Stimulated activated naive B cell treated with anti-CD40 and anti-IgM and Interleukin-4, amounts not matched to agents 10 μg/mL and 1 μg/mL and 100 μg/mL, for 72 hours (primary cell): ENCODE measurements around the gene ATP6V0A1.
A peak's percentile ranks its signal among the peaks of the same experiment; 100 is the strongest.
"Not testable (repeated sequence)": the region's sequence is repeated elsewhere in the genome, so short reads cannot be mapped to it uniquely, and the experiment has no call there.

Source experiments
- ATAC-seq, 2 donors: fragments of 150-1000 bp; cut with Tn5 transposase; replicated peaks; 2 replicates each; pipeline ENCODE4 v1.10.0; 2021; ENCODE audit warnings: moderate library complexity in 1 of 2
- DNase-seq: peaks from one replicate; pipeline ENCODE4 v3.0.0; 2021
- H3K27ac Mint-ChIP-seq: one replicate; pipeline ENCODE4 v1.8.0; 2022; ENCODE audit warnings: mild to moderate bottlenecking, mixed read lengths
- H3K27me3 Mint-ChIP-seq, 2 donors: one replicate each; pipeline ENCODE4 v1.8.0; 2022; ENCODE audit warnings: mixed read lengths in 2 of 2
- H3K36me3 Mint-ChIP-seq, 2 donors: one replicate each; pipeline ENCODE4 v1.8.0; 2022; ENCODE audit warnings: mixed read lengths in 2 of 2, mild to moderate bottlenecking in 1 of 2
- H3K4me1 Mint-ChIP-seq, 2 donors: one replicate each; pipeline ENCODE4 v1.8.0; 2022; ENCODE audit warnings: mixed read lengths in 2 of 2, mild to moderate bottlenecking in 1 of 2
- H3K4me3 Mint-ChIP-seq, 2 donors: one replicate each; pipeline ENCODE4 v1.8.0; 2022; ENCODE audit warnings: mild to moderate bottlenecking in 2 of 2, mixed read lengths in 2 of 2, moderate library complexity in 1 of 2
- H3K9me3 Mint-ChIP-seq, 2 donors: one replicate each; pipeline ENCODE4 v1.8.0; 2022; ENCODE audit warnings: mixed read lengths in 2 of 2, mild to moderate bottlenecking in 1 of 2

The ATP6V0A1 gene

GRCh38 chr17:42541041-42541833 is 82.6 kb downstream of the ATP6V0A1 start:
- H3K27ac Mint-ChIP-seq = peak overlapping the region; percentile 61
- no peaks in the 10 kb centered on the region for H3K9me3 Mint-ChIP-seq
- H3K36me3 Mint-ChIP-seq = peaks cover 35 to 47% of the 10 kb centered on the region in 2 donors
- H3K4me1 Mint-ChIP-seq = peaks cover 10 to 35% of the 10 kb centered on the region in 2 donors
- H3K27me3 Mint-ChIP-seq = no peaks in the 10 kb centered on the region
- ATAC-seq = no peak
- no peak for DNase-seq
- H3K4me3 Mint-ChIP-seq = no peak overlapping the region

DNA sequence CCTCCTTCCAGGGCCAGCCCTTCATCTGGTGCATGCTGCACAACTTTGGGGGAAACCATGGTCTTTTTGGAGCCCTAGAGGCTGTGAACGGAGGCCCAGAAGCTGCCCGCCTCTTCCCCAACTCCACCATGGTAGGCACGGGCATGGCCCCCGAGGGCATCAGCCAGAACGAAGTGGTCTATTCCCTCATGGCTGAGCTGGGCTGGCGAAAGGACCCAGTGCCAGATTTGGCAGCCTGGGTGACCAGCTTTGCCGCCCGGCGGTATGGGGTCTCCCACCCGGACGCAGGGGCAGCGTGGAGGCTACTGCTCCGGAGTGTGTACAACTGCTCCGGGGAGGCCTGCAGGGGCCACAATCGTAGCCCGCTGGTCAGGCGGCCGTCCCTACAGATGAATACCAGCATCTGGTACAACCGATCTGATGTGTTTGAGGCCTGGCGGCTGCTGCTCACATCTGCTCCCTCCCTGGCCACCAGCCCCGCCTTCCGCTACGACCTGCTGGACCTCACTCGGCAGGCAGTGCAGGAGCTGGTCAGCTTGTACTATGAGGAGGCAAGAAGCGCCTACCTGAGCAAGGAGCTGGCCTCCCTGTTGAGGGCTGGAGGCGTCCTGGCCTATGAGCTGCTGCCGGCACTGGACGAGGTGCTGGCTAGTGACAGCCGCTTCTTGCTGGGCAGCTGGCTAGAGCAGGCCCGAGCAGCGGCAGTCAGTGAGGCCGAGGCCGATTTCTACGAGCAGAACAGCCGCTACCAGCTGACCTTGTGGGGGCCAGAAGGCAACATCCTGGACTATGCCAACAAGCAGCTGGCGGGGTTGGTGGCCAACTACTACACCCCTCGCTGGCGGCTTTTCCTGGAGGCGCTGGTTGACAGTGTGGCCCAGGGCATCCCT is 84.8 kb downstream of the ATP6V0A1 start:
- peaks cover 3 to 27% of the 10 kb centered on the region in 2 donors for H3K4me1 Mint-ChIP-seq
- H3K27ac Mint-ChIP-seq = no peak overlapping the region
- DNase-seq (no peak), ATAC-seq (no peak)
- no peaks in the 10 kb centered on the region for H3K9me3 Mint-ChIP-seq
- no peak overlapping the region for H3K4me3 Mint-ChIP-seq
- peaks cover 25 to 35% of the 10 kb centered on the region in 2 donors for H3K36me3 Mint-ChIP-seq
- H3K27me3 Mint-ChIP-seq = no peaks in the 10 kb centered on the region

DNA sequence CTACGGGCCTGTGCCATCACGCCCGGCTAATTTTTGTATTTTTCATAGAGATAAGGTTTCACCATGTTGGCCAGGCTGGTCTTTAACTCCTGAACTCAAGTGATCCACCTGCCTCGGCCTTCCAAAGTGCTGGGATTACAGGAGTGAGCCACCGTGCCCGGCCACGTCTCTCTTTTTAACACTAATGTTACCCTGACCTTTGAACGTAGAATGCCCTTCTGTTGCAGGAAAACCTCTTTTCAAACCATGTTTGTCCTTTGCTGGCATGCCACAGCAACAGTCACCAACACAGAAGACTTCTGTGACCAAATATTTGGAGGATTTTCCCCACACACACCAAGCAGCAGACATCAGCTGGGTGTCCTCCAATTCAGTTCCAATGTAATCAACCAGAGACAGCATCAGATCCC is 86.2 kb downstream of the ATP6V0A1 start:
- no peak for DNase-seq
- H3K27ac Mint-ChIP-seq = peak overlapping the region; percentile 14
- H3K4me3 Mint-ChIP-seq = no peak overlapping the region

DNA sequence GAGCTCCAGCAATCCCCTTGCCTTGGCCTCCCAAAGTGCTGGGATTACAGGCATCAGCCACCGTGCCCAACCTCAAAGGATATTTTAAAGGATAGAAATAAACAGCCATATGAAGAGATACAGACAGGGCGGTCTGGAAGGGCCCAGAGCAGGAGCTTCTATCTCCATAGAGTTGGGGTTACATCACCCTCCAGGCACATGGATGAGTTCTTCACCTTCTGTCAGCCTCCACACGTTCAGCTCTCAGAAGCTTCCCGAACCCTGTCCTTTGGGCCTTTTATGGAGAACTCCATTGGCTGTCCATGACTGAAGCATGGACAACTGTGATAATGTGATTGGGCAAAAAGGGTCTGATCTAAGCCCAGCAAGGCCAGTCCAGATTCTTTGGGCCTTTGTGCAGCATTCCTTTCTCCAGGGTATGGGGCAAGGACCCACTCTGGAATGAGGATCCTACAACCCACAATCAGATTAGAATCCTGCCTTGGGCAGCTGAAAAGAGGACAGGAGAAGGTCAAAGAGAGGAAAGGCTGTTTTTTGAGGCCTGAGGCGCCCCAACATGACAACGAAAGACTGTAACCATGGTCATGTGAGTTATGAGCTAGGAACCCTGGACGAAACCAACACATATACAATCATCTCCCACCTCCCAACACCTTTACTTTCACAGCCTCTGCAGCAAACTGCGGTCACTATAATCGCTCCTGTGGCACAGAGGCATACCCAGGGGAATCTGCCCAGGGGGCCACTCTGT is 87.3 kb downstream of the ATP6V0A1 start:
- peaks cover 10 to 26% of the 10 kb centered on the region in 2 donors for H3K36me3 Mint-ChIP-seq
- not testable (repeated sequence) for DNase-seq, H3K9me3 Mint-ChIP-seq, H3K27me3 Mint-ChIP-seq, H3K4me3 Mint-ChIP-seq, ATAC-seq
- H3K4me1 Mint-ChIP-seq = peaks cover 8 to 33% of the 10 kb centered on the region in 2 donors
- H3K27ac Mint-ChIP-seq = peak overlapping the region; percentile 65

More for the DNA sequence above, 86.2 kb downstream of the ATP6V0A1 start:
- Mint-ChIP-seq H3K4me1 (peaks cover 6 to 29% of the 10 kb centered on the region in 2 donors), H3K36me3 (peaks cover 16 to 28% of the 10 kb centered on the region in 2 donors), H3K27me3 (no peaks in the 10 kb centered on the region), H3K9me3 (no peaks in the 10 kb centered on the region)
- ATAC-seq = no peak

DNA sequence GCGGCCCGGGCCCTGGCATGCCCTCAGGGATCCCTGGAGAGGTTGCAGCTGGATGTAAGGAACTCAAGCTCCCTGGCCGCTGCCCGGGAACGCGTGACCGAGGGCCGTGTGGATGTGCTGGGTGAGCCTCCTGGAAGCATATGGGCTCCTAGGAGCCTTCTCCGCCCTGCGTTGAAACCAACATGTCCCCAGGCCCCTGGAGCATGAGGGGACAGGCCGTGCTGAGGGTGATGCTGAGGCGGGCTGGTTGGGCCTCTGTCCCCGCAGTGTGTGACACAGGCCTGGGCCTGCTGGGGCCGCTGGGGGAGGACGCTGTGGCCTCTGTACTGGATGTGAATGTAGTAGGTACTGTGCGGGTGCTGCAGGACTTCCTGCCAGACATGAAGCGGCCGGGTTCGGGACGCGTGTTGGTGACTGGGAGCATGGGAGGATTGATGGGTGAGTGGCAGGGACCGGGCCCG is 88.4 kb downstream of the ATP6V0A1 start:
- peaks cover 8 to 35% of the 10 kb centered on the region in 2 donors for H3K4me1 Mint-ChIP-seq
- peak overlapping the region; percentile 36 to 69 for H3K4me3 Mint-ChIP-seq
- peaks cover 10 to 26% of the 10 kb centered on the region in 2 donors for H3K36me3 Mint-ChIP-seq
- ATAC-seq (no peak), DNase-seq (no peak)
- peak overlapping the region; percentile 85 for H3K27ac Mint-ChIP-seq
- no peaks in the 10 kb centered on the region for H3K27me3 Mint-ChIP-seq
- H3K9me3 Mint-ChIP-seq = no peaks in the 10 kb centered on the region

- peaks cover 11 to 36% of the 10 kb centered on the region in 2 donors for H3K4me1 Mint-ChIP-seq
- H3K9me3 Mint-ChIP-seq = no peaks in the 10 kb centered on the region
- H3K4me3 Mint-ChIP-seq = peak overlapping the region; percentile 50 to 76
- no peak for DNase-seq
- H3K36me3 Mint-ChIP-seq = peaks cover 11 to 30% of the 10 kb centered on the region in 2 donors
- no peak for ATAC-seq
- H3K27me3 Mint-ChIP-seq = no peaks in the 10 kb centered on the region
- H3K27ac Mint-ChIP-seq = no peak overlapping the region
Measured at GRCh38 chr17:42547698-42548069, 89.0 kb downstream of the ATP6V0A1 start.

GRCh38 chr17:42548070-42548837 is 89.6 kb downstream of the ATP6V0A1 start:
- ATAC-seq (peak; percentile 90 to 94), DNase-seq (peak; percentile 81)
- Mint-ChIP-seq H3K27me3 (no peaks in the 10 kb centered on the region), H3K27ac (no peak overlapping the region), H3K4me3 (peak overlapping the region; percentile 59 to 76), H3K4me1 (peaks cover 11 to 42% of the 10 kb centered on the region in 2 donors), H3K9me3 (no peaks in the 10 kb centered on the region), H3K36me3 (peaks cover 6 to 28% of the 10 kb centered on the region in 2 donors)

DNA sequence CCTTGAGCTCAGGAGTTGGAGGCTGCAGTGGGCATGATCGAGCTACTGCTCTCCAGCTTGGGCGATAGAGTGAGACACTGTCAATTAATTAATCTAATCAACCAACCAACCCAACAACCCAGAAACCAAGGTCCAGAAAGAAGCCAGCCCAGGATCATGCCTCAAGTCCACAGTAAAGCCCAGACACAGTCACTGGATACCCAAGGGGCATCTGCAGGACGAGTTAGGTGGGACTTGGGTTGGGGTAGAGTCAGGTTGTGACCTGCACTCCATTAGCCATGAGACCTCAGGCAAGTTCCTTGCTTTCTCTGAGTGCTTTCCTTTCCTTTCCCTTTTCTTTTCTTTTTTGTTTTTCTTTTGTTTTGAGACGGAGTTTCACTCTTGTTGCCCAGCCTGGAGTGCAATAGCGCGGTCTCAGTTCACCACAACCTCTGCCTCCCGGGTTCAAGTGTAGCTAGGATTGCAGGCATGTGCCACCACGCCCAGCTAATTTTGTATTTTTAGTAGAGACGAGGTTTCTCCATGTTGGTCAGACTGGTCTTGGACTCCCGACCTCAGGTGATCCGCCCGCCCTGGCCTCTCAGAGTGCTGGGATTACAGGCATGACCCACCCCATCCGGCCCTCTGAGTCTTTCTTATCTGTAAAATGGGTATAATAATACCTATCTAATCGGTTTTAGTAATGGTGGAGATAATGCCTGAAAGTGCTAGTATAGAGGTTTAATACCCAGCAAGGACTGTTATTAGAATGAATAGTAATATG is 90.5 kb downstream of the ATP6V0A1 start:
- Mint-ChIP-seq H3K36me3 (peaks cover 5 to 29% of the 10 kb centered on the region in 2 donors), H3K9me3 (no peaks in the 10 kb centered on the region), H3K4me1 (peaks cover 16 to 51% of the 10 kb centered on the region in 2 donors), H3K4me3 (peak overlapping the region; percentile 66 to 76), H3K27me3 (no peaks in the 10 kb centered on the region), H3K27ac (no peak overlapping the region)
- ATAC-seq (no peak), DNase-seq (no peak)

DNA sequence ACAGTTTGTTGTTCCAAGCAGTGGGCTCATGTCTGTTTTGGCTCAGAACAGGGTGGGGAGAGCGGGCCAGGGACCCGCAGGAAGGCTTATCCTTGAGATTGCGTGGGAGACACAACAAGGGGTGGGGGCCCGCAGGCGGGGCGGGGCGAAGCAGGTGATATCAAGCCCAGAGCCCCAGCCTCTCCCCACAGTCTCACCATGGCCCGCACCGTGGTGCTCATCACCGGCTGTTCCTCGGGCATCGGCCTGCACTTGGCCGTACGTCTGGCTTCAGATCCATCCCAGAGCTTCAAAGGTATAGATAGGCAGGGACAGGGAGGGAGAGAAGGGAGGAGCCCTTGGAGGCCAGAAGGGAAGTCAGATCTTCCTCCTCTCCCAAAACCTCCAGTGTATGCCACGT is 94.1 kb downstream of the ATP6V0A1 start, which contains the start of gene HSD17B1:
Gene HSD17B1, plus strand, starts transcription at position 188 of the 400 bp plus-strand sequence. Its CDS starts 11 bp downstream, at position 199.
- not testable (repeated sequence) for DNase-seq, ATAC-seq, H3K27me3 Mint-ChIP-seq, H3K9me3 Mint-ChIP-seq
- Mint-ChIP-seq H3K36me3 (peaks cover 2 to 25% of the 10 kb centered on the region in 2 donors), H3K27ac (peak within 1 kb of the TSS; percentile 92), H3K4me1 (peaks cover 27 to 51% of the 10 kb centered on the region in 2 donors), H3K4me3 (peak within 1 kb of the TSS; percentile 93 to 99)

- H3K36me3 Mint-ChIP-seq = peaks cover 2 to 25% of the 10 kb centered on the region in 2 donors
- H3K4me1 Mint-ChIP-seq = peaks cover 27 to 47% of the 10 kb centered on the region in 2 donors
- H3K9me3 Mint-ChIP-seq = no peaks in the 10 kb centered on the region
- ATAC-seq = no peak
- no peak for DNase-seq
- H3K27me3 Mint-ChIP-seq = no peaks in the 10 kb centered on the region
- H3K4me3 Mint-ChIP-seq = peak overlapping the region; percentile 93 to 99
- peak overlapping the region; percentile 92 for H3K27ac Mint-ChIP-seq
Measured at GRCh38 chr17:42553161-42553818, 94.6 kb downstream of the ATP6V0A1 start.

DNA sequence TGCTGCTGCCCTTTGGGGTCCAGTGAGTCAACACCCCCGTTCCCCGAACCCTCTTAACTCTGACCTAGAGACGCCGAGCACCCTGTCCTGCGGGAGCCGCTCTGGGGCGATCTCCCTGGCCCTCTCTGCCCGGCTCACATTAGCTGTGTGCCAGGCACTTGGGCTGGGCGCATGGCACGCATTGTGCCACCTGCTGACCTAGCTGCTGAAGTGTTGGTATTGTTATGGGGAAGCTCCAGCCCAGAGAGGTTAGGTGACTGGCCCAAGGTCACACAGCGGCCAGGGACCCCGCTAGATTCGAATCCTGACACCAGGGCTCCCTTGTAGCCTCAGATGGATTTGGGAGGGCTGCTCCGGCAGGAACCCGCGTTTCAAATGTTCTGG is 95.2 kb downstream of the ATP6V0A1 start:
- H3K4me1 Mint-ChIP-seq = peaks cover 26 to 44% of the 10 kb centered on the region in 2 donors

More for the DNA sequence above, 95.2 kb downstream of the ATP6V0A1 start:
- DNase-seq (no peak), ATAC-seq (peak; percentile 4 to 26)
- H3K4me3 Mint-ChIP-seq = peak overlapping the region; percentile 93 to 99
- H3K27me3 Mint-ChIP-seq = no peaks in the 10 kb centered on the region
- H3K9me3 Mint-ChIP-seq = no peaks in the 10 kb centered on the region
- H3K36me3 Mint-ChIP-seq = peaks cover 2 to 25% of the 10 kb centered on the region in 2 donors
- H3K27ac Mint-ChIP-seq = peak overlapping the region; percentile 98
